Hepatocyte (in vitro differentiated cells): ENCODE measurements around the gene WFDC12.

Experiments
- CTCF ChIP-seq: fragments of 200-600 bp; sonication (generic); IDR thresholded peaks from 2 replicates; pipeline ENCODE4 v1.5.1; 2016; ENCODE audit warnings: antibody characterized with exemption, mild to moderate bottlenecking; ENCODE audit not compliant: poor library complexity
- EZH2 ChIP-seq: fragments of 200-600 bp; sonication (generic); IDR thresholded peaks from 2 replicates; pipeline ENCODE4 v1.6.1; 2016; ENCODE audit warnings: antibody characterized with exemption, mild to moderate bottlenecking, borderline replicate concordance

GRCh38 chr20:45140836-45141235, 16.6 kb upstream of the WFDC12 start:
- TF ChIP-seq CTCF, result no peak
- TF ChIP-seq EZH2, result no peak
